Endometrial microvascular endothelial cells (primary cell): ENCODE data around the gene EDARADD. TPM values are rescaled to one million over a fixed set of nuclear protein-coding genes. Genes with fewer than 3 reads are reported as not detected.
"Not testable (repeated sequence)": the region's sequence is repeated elsewhere in the genome, so short reads cannot be mapped to it uniquely, and the experiment has no call there.

ENCODE experiments used
- in situ Hi-C: cut with HindIII; loops from 2 replicates; pipeline ENCODE4 v1.10.0; 2017; ENCODE audit warnings: low sequenced_read_pairs, low pct_unique_long_range_greater_than_20kb; ENCODE audit errors: inconsistent ontology term
- total RNA-seq: library from RNA; depleted of rRNA; stranded (reverse); fragments of >200 nt; gene quantifications from one replicate; pipeline ENCODE4 v1.2.3, GENCODE V29; 2015; ENCODE audit errors: inconsistent ontology term

Gene EDARADD
- total RNA-seq, 1 donor from 2014 or later: not detected

DNA sequence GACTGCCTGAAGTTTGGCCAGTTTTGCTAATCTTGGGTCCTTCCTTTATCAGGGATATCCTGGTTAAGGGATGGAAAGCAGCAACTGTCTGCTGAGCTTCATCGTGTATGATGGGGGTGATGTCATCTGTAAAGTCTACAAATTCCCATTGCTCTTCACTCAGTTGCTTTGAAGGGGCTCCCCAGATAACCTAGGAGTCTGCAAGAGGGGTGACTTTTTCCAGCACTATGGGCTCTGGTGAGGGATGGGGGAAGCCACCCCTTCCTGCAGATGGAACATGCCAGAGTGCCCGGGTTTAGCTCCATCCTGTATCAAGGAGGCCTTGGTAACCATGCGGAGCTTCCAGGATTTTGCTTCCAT lies 28.4 kb downstream of the EDARADD start:
- in situ Hi-C loops: no loop called here

DNA sequence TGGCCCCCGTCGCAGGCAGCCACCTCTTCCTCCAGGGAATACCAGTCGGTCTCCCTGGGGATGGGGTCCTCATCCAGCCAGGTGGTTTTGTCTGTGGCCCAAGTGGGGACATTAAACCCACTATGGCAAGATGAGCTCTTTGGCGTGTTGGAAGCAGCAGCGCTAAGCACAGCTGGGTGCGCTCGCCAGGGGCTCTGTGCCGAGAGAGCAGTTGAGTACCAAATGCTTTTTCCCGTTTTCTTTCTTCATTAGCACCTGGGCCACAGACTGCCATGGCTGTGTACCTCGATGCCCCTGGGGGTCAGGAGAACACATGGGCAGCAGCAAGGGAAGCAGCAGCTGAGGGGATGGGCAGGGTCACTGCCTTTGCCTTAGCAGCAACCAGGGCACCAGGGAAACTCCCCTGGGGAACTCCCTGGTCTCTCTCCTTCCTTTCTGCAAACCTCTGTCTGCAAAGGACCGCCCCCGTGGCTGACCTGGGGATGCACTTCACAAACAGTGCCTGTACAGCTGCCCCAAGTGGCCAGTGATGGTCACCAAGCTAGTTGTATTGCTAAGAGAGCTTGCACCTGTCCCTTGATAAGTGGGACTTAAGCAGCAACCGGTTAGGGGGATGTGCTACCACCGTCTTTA lies 31.1 kb downstream of the EDARADD start:
- in situ Hi-C loops: no loop called here

- in situ Hi-C loops: no loop called here
Observed at GRCh38 chr1:236426215-236426614, 32.1 kb downstream of the EDARADD start.

DNA sequence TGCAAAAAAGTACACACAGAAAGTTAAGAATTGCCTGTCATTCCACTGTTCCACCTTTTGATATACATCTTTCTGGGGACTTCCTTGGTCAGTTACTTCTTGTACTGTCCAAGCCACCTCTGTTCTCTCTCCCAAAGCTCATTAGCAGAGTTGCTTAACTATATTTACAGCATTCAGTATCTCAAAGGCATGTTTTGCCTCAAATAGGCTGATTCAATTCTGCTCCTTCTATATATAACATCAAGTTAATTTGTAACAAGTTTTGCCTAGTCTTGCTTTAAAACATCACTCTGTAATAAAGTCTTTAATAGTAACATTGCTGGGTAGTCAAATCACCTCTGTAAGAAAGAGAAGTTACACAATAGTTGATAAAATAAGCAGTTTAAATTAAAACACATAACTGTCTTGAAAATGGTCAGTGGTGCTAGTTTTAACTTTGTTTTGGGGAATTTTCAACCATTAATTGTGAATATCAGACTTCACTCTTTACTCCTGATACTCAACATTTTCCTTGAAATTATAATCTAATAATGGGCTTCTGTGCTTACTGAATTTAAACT lies 35.7 kb downstream of the EDARADD start:
- in situ Hi-C loops: no loop called here

- in situ Hi-C loops: no loop called here
Observed at GRCh38 chr1:236433819-236434315, 39.8 kb downstream of the EDARADD start.

- in situ Hi-C loops: no loop called here
Observed at GRCh38 chr1:236438614-236439013, 44.5 kb downstream of the EDARADD start.

- in situ Hi-C loops: no loop called here
Observed at GRCh38 chr1:236440373-236440772, 46.3 kb downstream of the EDARADD start.

- in situ Hi-C loops: no loop called here
Observed at GRCh38 chr1:236450779-236451178, 56.7 kb downstream of the EDARADD start.

- in situ Hi-C loops: no loop called here
Observed at GRCh38 chr1:236451796-236452373, 57.8 kb downstream of the EDARADD start.

GRCh38 chr1:236455243-236455642 lies 61.2 kb downstream of the EDARADD start:
- in situ Hi-C loops: no loop called here

DNA sequence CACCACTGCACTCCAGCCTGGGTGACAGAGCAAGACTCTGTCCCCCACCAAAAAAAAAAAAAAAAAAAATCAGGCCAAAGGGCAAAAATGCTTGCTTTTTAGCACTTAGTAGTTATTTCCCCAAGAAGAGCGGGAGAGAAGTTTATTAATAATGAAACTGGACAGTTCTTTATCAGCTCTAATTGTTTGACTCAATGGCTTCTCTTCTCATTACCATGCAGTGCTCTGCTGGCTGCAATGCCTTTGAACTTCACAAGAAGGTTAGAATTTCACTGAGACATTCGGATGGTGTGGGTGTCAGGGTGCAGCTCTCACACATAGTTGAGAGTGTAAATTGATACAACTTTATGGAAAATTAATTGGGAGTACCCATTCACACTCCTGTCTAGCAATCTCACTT lies 63.7 kb downstream of the EDARADD start:
- in situ Hi-C loops: no loop called here

DNA sequence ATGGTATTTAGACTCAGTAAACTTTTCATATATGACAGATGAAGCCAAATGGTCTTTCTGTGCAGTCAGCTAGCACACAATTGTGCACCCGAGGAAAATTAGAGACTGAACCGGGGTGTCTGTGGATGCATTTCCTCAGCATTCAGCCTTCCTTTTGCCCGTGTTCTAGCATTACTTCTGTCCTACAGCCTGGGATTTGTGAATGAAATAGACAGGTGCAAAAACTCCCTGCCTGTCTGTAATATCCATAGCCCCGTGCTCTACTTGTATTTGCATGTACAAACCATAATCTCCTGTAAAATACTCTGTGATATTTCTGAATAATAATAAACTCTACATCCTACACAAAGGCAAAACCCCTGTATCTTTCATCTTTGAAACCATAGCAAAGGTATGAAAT lies 64.9 kb downstream of the EDARADD start:
- in situ Hi-C loops: no loop called here

DNA sequence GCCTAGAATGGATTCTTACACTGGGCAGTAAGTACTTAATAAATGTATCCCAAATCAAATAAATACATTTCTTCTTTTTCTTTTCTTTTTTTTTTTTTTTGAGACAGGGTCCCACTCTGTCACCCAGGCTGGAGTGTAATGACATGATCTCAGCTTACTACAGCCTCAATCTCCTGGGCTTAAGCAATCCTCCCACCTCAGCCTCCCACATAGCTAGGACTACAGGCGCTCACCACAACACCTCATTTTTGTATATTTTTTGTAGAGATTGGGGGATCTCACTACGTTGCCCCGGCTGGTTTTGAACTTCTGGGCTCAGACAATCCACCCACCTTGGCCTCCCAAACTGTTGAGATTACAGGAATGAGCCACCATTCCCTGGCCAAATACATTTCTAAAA lies 66.0 kb downstream of the EDARADD start:
- in situ Hi-C loops: no loop called here

- in situ Hi-C loops: not testable (repeated sequence)
Observed at GRCh38 chr1:236464197-236464596, 70.1 kb downstream of the EDARADD start.

DNA sequence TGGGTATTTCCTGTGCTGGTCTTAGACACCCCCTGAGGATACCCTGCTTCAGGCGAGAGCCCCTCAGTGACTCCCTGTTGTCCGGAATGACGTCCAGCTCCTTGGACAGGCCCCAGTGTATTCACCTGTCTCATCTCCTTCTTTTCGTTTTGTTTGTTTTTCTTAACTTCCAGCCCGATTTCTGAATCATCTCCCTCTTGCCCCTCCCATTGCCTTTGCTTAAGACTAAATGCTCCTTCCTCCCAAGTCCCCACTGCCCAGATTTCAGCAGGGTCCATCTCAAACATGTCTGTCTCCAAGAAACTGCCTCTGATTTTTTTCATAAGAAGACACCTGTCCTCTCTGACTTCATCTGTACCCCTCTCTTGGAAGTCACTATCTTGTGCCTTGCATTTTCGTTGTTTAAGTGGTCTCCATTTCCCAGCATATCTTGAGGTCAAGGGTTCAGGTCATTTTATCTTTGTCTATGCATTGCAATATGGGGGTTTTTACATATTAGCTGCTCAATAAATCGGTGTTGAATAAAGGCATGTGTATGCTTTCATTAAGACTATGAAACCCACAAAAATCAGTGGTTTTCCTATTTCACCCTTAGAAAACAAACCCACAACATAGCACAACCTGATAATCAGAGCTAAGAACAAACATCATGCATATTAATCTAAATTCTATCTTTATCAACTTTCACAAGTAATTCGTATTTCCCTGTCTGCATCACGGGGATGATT lies 71.3 kb downstream of the EDARADD start:
- in situ Hi-C loops: no loop called here

- in situ Hi-C loops: no loop called here
Observed at GRCh38 chr1:236465959-236466303, 71.8 kb downstream of the EDARADD start.

GRCh38 chr1:236467327-236467641 lies 73.2 kb downstream of the EDARADD start:
- in situ Hi-C loops: no loop called here

GRCh38 chr1:236468625-236469024 lies 74.5 kb downstream of the EDARADD start:
- in situ Hi-C loops: no loop called here

GRCh38 chr1:236469466-236469865 lies 75.4 kb downstream of the EDARADD start:
- in situ Hi-C loops: no loop called here

- in situ Hi-C loops: no loop called here
Observed at GRCh38 chr1:236471096-236471495, 77.0 kb downstream of the EDARADD start.
